Activated CD8-positive, alpha-beta memory T cell treated with anti-CD3 and anti-CD28 coated beads for 24 hours (primary cell): ENCODE results near the gene CNTLN.
"Not testable (repeated sequence)": the region's sequence is repeated elsewhere in the genome, so short reads cannot be mapped to it uniquely, and the experiment has no call there.

Source experiments
- DNase-seq: peaks from one replicate; pipeline ENCODE4 v3.0.0-alpha.2; 2020

The CNTLN gene

DNA sequence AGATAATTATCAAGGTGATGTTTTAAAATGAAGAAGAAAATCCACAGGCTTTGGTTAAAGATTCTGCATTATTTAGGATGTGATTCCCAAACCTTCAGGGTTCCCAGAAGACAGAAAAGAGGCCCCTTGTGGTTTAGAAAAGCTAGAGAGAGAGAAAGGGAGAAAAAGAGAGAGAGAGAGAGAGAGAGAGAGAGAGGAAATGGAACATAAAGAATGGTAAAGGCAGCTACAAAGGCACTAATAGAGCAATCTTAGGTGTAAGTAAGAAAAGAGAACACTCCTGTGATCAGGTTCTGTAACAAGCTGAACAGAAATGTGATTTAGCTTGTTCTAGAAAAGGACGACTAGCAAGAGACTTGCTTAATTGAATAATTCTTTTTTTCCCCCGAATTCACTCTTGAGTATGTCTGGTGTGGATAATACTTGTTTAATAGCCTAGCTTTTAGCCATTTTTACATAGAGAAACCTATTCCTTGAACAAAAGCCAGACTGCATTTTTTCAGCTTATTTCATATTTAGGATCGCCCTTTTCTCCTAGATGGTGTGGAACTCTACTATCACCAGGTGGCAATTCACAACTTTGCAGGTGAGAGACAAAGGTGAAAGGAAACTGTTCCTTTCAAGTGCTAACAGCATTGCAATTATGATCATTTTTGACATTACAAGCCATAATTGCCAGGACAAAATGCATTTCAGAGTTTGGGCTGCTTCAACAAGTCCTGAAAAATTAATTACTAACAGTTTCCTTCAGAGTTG, 386.4 kb downstream of the CNTLN start:
- no peak for DNase-seq

DNA sequence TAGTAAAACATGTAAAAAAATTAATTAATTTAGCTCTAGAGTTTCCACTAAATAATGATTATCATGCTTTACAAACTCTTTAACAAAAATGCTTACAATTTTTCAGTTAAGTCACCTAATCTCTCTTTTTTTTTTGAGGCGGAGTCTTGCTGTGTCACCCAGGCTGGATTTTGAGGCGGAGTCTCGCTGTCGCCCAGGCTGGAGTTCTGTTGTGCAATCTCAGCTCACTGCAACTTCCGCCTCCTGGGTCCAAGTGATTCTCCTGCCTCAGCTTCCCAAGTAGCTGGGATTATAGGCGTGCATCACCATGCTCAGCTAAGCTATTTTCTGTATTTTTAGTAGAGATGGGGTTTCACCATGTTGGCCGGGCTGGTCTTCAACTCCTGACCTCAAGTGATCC, 391.9 kb downstream of the CNTLN start:
- DNase-seq = not testable (repeated sequence)

DNA sequence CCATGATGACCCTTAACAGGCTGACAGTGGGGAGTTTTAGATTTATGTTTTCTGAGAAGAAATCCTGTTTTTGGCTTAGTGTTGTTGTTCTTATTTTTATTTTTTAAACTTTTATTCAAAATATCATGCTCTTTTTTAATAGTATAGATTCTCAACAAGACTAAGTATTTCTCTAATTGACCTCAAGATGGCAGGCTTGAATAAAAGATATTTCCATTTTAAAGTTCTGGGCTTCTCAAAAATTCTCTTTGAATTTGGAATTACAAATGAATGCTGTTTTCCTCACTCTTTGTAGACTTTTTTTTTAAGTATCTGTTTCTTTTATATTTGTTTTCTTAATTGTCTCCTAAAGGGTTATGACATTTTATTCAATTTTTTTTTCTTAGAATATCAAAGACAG, 394.0 kb downstream of the CNTLN start:
- DNase-seq = no peak

DNA sequence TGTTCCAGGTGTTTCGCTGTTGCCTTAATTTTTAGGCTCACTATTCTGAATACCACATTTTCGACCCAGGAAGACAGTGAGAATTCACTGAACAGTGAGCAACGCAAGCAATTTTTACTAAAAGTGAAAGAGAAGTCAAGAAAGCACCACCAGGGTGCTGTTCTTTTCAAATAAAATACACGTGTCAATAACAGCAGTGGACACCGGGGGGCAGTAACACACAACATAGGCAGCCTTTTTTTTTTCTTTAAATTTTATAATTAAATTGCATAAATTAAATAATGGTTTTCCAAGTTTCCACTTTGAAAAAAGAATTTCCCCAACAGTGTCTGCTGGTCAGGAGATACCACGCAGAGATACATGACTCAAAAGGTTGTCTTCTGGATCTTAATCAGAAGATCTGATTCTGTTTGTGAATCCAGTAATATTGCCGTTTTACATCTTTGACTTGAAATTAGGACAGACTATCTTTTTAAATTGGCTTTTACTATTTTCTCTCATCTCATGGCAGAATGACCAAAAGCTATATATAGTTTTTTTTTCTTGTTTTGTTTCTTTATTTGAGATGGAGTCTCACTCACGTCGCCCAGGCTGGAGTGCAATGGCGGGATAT, 396.9 kb downstream of the CNTLN start:
- DNase-seq = no peak

- DNase-seq = no peak
These were observed 397.6 kb downstream of the CNTLN start for GRCh38 chr9:17532461-17532860.

DNA sequence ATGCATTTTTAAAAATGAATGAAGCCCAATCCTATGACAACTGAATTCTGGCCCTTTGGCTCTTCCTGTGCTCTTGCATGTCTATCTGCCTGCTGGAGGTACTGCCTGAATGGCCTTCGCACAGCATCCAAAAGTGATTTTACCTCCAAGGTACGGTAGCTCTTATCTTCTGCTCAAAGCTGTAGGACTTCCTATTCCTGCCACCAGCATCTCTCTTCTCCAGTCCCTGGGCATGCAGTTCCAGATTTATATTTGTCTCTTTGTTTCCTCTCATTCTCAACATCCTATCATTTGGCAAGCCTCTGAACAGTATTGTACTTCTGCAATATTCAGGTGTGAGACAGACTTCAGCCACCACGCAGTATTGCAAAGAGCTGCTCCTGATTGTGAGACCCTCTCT, 400.3 kb downstream of the CNTLN start:
- no peak for DNase-seq

DNA sequence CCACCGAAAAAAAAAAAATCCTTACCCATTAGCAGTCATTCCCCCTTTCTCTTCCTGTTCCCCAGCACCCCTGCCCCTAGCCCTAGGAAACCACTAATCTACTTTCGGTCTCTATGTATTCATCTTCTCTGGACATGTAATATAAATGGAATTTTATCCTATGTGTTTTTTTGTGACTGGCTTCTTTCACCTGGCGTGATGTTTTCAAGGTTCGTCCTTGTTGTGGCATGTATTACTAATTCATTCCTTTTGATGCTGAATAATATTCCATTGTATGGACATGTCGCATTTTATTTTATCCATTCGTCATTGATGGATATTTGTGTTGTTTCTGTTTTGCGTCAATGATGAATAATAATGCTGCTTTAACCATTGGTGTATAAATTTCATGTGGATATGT, 401.2 kb downstream of the CNTLN start:
- no peak for DNase-seq

- no peak for DNase-seq
These were observed 416.2 kb downstream of the CNTLN start for GRCh38 chr9:17551023-17551422.
